Skeletal muscle tissue (tissue), 4 donors: Measurements from ENCODE around the gene JAG2. TPM values are rescaled to one million over a fixed set of nuclear protein-coding genes. Genes with fewer than 3 reads are reported as not detected.

Experiments
- H3K27ac ChIP-seq: one replicate; pipeline ENCODE4 v1.7.0; 2013; ENCODE audit warnings: mild to moderate bottlenecking, low read depth, low read length, inconsistent platforms
- H3K27me3 ChIP-seq, 3 donors: one replicate each; pipeline ENCODE4 v1.7.0; 2013; ENCODE audit warnings: low read length in 3 of 3; ENCODE audit not compliant: control insufficient read depth in 3 of 3, insufficient read depth in 3 of 3
- H3K36me3 ChIP-seq, 3 donors: one replicate each; pipeline ENCODE4 v1.7.0; 2013; ENCODE audit warnings: low read length in 3 of 3; ENCODE audit not compliant: control insufficient read depth in 3 of 3, insufficient read depth in 3 of 3
- H3K4me1 ChIP-seq, 3 donors: one replicate each; pipeline ENCODE4 v1.7.0; 2013; ENCODE audit warnings: low read length in 3 of 3, mild to moderate bottlenecking in 3 of 3; ENCODE audit not compliant: control insufficient read depth in 3 of 3, insufficient read depth in 3 of 3
- H3K4me3 ChIP-seq, 3 donors: one replicate each; pipeline ENCODE4 v1.7.0; 2013; ENCODE audit warnings: low read length in 3 of 3
- H3K9ac ChIP-seq, 3 donors: one replicate each; pipeline ENCODE4 v1.7.0; 2013; ENCODE audit warnings: low read length in 3 of 3, mild to moderate bottlenecking in 3 of 3, moderate library complexity in 2 of 3, low read depth in 1 of 3
- H3K9me3 ChIP-seq, 3 donors: one replicate each; pipeline ENCODE4 v1.7.0; 2013; ENCODE audit warnings: low read length in 3 of 3; ENCODE audit not compliant: control insufficient read depth in 3 of 3
- total RNA-seq: library from RNA; depleted of rRNA; stranded (reverse); fragments of >200 nt; gene quantifications from one replicate; pipeline ENCODE4 v1.2.3, GENCODE V29; 2014
- donor health status: Osteomylitis.

Gene JAG2
- total RNA-seq, 1 donor from 2014 or later: 33.9 TPM

DNA sequence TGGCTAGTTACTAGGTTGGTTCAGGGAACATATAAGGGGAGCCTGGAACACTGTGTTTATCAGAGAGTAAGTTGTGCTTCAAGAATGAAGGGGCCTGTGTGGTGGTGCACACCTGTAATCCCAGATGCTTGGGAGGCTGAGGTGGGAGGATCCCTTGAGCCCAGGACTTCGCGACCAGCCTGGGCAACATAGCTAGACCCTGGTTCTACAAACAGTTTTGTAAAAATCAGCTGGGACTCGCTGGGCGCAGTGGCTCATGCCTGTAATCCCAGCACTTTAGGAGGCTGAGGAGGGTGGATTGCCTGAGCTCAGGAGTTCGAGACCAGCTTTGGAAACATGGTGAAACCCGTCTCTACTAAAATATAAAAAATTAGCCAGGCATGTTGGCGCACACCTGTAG lies 61.2 kb downstream of the JAG2 start:
- H3K27ac ChIP-seq: no peak overlapping the region
- no peaks in the 10 kb centered on the region for H3K9me3 ChIP-seq
- H3K9ac ChIP-seq: no peak overlapping the region
- H3K36me3 ChIP-seq: no peaks in the 10 kb centered on the region
- H3K4me1 ChIP-seq: no peaks in the 10 kb centered on the region
- no peak overlapping the region for H3K4me3 ChIP-seq
- H3K27me3 ChIP-seq: peaks cover 4 to 12% (median 6%) of the 10 kb centered on the region in 3 donors

DNA sequence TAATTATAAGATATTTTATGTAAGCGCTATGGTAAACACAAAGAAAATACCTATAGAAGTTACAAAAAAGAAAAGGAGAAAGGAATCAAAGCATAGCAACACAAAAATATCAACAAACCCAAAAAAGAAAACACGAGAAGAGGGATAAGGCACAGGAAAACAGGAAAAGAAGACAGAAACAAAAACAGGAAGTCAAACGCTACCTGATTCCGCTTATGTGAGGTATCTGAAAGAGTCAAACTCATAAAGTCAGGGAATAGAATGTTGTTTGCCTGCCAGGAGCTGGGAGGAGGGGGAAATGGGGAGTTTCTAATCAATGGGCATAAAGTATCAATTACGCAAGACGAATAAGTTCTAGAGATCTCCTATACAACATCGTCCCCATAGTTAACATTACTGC lies 63.4 kb downstream of the JAG2 start:
- no peak overlapping the region for H3K4me3 ChIP-seq
- H3K4me1 ChIP-seq: no peaks in the 10 kb centered on the region
- no peak overlapping the region for H3K27ac ChIP-seq
- H3K36me3 ChIP-seq: no peaks in the 10 kb centered on the region
- no peaks in the 10 kb centered on the region for H3K9me3 ChIP-seq
- peaks cover 4 to 18% (median 8%) of the 10 kb centered on the region in 3 donors for H3K27me3 ChIP-seq
- H3K9ac ChIP-seq: no peak overlapping the region

DNA sequence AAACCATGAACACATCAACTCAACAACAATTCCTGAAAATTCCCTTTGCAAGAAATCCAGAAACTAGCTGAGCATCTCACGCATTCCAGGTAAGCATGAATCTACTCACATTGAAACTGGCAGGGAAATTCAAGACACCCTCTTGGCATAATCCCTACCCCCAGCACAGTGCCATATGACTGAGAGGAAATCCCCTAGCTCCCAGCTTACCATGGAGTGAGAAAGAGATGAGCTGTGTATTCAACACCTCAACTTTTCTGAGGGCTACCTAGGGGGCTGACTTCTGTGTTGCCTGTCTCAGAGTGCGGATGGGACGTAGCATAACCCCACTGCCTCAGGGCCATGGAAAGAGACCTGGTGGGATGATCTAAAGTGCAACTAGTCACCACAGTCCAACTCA lies 65.7 kb downstream of the JAG2 start:
- no peaks in the 10 kb centered on the region for H3K36me3 ChIP-seq
- no peak overlapping the region for H3K4me3 ChIP-seq
- no peaks in the 10 kb centered on the region for H3K4me1 ChIP-seq
- H3K9me3 ChIP-seq: no peaks in the 10 kb centered on the region
- H3K27ac ChIP-seq: no peak overlapping the region
- H3K9ac ChIP-seq: no peak overlapping the region
- H3K27me3 ChIP-seq: peaks cover 4 to 18% (median 5%) of the 10 kb centered on the region in 3 donors

DNA sequence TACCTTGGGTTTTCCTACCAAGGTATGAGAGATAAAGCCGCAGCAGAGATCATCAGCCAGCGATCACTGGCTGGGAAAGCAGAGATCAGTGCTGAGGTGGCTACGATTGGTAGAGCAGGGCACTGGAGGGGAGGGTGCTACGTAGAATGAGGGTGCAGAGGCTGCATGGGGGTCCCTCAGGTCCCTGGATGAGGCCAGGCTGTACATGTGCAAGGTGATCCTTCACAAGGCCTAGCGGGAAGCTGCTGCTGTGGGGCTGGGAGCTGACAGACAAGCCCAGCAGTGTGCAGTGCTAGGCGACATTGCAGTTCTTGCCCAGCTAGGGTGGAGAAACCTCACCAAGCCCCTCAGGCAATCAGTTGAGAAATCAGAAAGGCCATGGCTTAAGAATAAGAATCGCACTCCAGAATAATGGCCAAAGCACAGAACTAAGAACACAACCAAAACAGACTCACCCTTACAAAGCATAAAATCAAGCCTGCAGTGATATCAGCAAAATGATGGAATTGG lies 66.2 kb downstream of the JAG2 start:
- Histone ChIP-seq H3K27me3 (peaks cover 4 to 18% (median 5%) of the 10 kb centered on the region in 3 donors), H3K9me3 (no peaks in the 10 kb centered on the region), H3K4me1 (no peaks in the 10 kb centered on the region), H3K36me3 (no peaks in the 10 kb centered on the region), H3K4me3 (no peak overlapping the region), H3K9ac (no peak overlapping the region), H3K27ac (no peak overlapping the region)

DNA sequence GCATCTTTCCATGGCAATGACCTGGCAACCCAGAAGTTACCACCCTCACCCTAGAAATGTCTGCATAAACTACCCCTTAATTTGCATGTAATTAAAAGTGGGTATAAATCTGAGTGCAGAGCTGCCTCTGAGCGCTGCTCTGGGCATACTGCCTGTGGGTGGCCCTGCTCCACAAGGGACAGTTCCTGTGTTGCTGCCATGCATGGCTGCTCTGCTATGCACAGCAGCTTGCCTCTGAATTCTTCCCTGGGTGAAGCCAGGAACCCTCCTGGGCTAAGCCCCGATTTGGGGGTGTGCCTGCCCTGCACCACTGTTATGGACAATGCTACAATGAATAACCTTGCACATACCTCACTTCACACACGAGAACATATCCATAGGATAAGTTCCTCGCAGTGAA lies 67.7 kb downstream of the JAG2 start:
- Histone ChIP-seq H3K9me3 (no peaks in the 10 kb centered on the region), H3K4me3 (no peak overlapping the region), H3K27me3 (peaks cover 5 to 22% (median 10%) of the 10 kb centered on the region in 3 donors), H3K27ac (no peak overlapping the region), H3K36me3 (no peaks in the 10 kb centered on the region), H3K4me1 (no peaks in the 10 kb centered on the region), H3K9ac (no peak overlapping the region)

DNA sequence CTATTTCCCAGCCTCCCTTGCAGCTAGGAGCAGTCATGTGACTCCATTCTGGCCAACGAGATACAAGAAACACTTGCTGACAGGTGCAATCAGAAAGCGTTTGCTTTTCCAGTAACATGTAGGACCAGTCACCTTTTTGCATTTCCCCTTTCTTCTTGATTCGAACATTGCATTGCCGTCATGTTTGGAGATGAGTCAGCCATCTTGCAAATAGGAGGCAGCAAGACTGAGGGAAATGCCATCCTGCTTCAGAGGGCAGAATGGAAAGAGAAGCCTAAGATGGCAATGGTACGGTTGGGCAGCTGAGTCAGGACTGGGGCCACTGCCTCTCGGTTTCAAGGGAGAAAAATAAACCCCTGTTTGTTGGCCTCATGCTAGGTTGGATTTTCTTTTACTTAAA lies 68.8 kb downstream of the JAG2 start:
- Histone ChIP-seq H3K9ac (no peak overlapping the region), H3K9me3 (no peaks in the 10 kb centered on the region), H3K27me3 (peaks cover 2 to 17% (median 10%) of the 10 kb centered on the region in 3 donors), H3K27ac (no peak overlapping the region), H3K4me3 (no peak overlapping the region), H3K36me3 (no peaks in the 10 kb centered on the region), H3K4me1 (no peaks in the 10 kb centered on the region)

DNA sequence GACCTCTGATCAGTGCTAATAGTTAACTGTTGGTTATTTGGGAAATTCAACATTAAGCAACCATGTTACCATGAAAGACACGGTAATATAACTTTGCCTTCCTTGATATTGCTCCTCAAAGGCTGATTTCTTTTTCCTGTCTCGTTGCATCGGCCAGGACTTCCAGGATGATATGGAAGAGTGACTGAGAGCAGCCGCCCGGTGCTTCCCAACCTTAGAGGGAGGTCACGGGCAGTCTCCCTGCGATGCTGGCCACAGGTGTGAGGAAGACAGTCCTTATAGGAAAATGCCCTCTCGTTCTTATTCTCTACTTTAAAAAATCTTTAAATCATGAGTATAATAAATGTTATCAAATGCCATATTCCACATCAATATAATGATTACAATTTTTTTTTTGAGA lies 70.3 kb downstream of the JAG2 start:
- H3K36me3 ChIP-seq: no peaks in the 10 kb centered on the region

DNA sequence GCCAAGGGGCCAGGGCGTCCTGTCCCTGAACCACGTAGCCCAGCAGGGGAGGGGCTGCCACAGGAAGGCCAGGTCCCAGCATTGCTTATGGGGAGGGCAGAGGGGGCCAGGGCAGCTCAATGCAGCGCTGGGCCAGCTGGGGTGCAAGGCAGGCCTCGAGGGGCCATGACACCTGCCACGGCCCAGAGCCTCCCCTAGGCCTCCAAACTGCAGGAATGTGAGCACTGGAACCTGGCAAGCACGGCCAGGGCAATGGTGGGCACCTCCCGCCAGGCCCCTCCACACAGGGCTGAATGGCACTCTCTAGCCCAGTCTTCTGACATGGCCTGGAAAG lies 70.8 kb downstream of the JAG2 start:
- H3K27ac ChIP-seq: no peak overlapping the region
- H3K27me3 ChIP-seq: peaks cover 6 to 20% (median 14%) of the 10 kb centered on the region in 3 donors
- no peak overlapping the region for H3K9ac ChIP-seq
- H3K4me3 ChIP-seq: no peak overlapping the region
- no peaks in the 10 kb centered on the region for H3K36me3 ChIP-seq
- no peaks in the 10 kb centered on the region for H3K9me3 ChIP-seq
- peaks cover 8 to 10% (median 9%) of the 10 kb centered on the region in 3 donors for H3K4me1 ChIP-seq

More for the DNA sequence above, 70.3 kb downstream of the JAG2 start:
- H3K27me3 ChIP-seq: peaks cover 6 to 22% (median 20%) of the 10 kb centered on the region in 3 donors
- no peak overlapping the region for H3K4me3 ChIP-seq
- H3K9me3 ChIP-seq: no peaks in the 10 kb centered on the region
- peaks cover 7 to 8% (median 7%) of the 10 kb centered on the region in 3 donors for H3K4me1 ChIP-seq
- no peak overlapping the region for H3K27ac ChIP-seq
- no peak overlapping the region for H3K9ac ChIP-seq

DNA sequence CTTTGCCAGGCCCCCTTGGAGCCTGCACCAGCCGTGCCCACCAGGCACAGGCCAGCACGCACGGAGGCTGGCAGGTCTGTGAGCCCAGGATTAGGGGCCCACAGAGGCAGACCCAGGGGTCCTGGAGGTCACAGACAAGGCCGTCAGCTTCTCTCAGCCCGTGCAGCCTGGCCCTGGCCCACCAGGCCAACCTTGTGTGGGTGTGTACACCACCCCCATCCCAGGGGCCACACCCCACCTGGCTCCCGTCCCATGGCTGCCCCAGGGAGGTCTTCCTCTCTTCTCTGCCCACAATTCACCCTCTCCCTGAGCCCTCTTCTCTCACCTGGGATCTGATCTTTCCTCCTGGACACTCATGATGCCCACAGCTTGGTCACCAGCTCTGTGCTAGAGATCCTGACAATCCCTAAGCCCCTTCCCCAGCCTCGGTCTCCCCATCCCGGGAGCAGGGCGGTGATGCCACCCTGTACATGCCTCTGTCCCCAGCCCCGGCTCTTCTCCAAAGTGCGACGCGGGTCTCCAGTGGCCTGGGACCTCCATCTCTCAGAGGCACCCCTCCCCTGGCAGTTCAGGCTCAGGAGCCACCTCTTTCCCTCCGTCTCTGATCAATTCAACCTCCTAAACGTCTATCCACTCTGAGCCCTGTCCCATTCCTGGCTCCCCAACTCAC lies 72.2 kb downstream of the JAG2 start:
- no peak overlapping the region for H3K4me3 ChIP-seq
- peaks cover 15 to 24% (median 22%) of the 10 kb centered on the region in 3 donors for H3K4me1 ChIP-seq
- H3K9me3 ChIP-seq: no peaks in the 10 kb centered on the region
- peaks cover 6 to 23% (median 14%) of the 10 kb centered on the region in 3 donors for H3K27me3 ChIP-seq
- H3K9ac ChIP-seq: no peak overlapping the region
- H3K27ac ChIP-seq: no peak overlapping the region
- no peaks in the 10 kb centered on the region for H3K36me3 ChIP-seq

DNA sequence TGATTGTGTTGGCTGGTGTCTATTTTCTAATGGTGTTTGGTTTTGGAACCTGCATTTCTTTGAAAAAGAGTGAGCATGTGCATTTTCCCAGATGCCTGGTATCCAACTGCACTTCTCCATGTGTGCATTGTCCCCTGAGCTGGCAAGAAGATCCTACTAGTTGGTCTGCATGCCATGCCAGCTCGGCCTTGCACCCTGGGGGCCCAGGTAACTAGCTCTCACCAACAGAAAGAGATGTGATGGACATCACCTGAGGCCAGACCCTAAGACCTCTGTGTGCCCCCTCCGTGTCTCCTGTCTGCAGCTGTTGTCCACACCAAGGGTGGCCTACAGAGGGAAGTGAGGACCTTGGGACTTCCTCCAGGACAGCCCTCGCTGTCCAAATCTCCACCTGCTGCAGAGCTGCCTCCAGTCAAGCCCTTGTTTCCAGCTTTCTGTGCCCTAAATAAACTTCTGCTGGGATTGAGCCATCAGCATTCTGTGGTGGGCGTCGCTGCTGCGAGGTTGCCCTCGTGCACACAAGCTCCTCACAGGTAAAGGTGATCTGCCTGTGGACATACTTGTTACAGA lies 73.3 kb downstream of the JAG2 start:
- H3K27me3 ChIP-seq: peaks cover 4 to 23% (median 9%) of the 10 kb centered on the region in 3 donors
- H3K9me3 ChIP-seq: no peaks in the 10 kb centered on the region
- H3K4me1 ChIP-seq: peaks cover 15 to 34% (median 32%) of the 10 kb centered on the region in 3 donors
- H3K27ac ChIP-seq: no peak overlapping the region
- no peak overlapping the region for H3K4me3 ChIP-seq
- H3K36me3 ChIP-seq: no peaks in the 10 kb centered on the region
- H3K9ac ChIP-seq: no peak overlapping the region
